Thoracic aorta (tissue), 2 donors: ENCODE measurements around the gene NRP1. TPM values are rescaled to one million over a fixed set of nuclear protein-coding genes. Genes with fewer than 3 reads are reported as not detected.
A peak's percentile ranks its signal among the peaks of the same experiment; 100 is the strongest.

Experiments used
- ATAC-seq: fragments of 150-250 bp; one replicate; pipeline ENCODE4 v1.8.0; 2017; ENCODE audit warnings: low read depth; ENCODE audit not compliant: insufficient number of reproducible peaks, low FRiP score
- DNase-seq: peaks from one replicate; pipeline ENCODE4 v3.0.0-alpha.2; 2020; ENCODE audit warnings: low spot score
- H3K27ac ChIP-seq, 2 donors: fragments of 200-600 bp; sonication (generic); 1 replicate in 1 of 2; 2 replicates in 1 of 2; pipeline ENCODE4 v1.5.1; 2016; ENCODE audit warnings: mild to moderate bottlenecking in 2 of 2, moderate library complexity in 2 of 2
- H3K27me3 ChIP-seq: fragments of 200-600 bp; sonication (generic); replicated peaks from 2 replicates; pipeline ENCODE4 v1.6.0; 2016; ENCODE audit warnings: mild to moderate bottlenecking; ENCODE audit not compliant: insufficient read depth
- H3K36me3 ChIP-seq: fragments of 200-600 bp; sonication (generic); one replicate; pipeline ENCODE4 v1.5.1; 2016
- H3K4me1 ChIP-seq, 2 donors: fragments of 200-600 bp; sonication (generic); 1 replicate in 1 of 2; 2 replicates in 1 of 2; pipeline versions ENCODE4 v1.5.1 to v1.6.0; 2016; ENCODE audit warnings: low read depth in 2 of 2, mild to moderate bottlenecking in 1 of 2; ENCODE audit not compliant: control insufficient read depth in 1 of 2
- H3K4me3 ChIP-seq: fragments of 200-600 bp; sonication (generic); 2 replicates; pipeline ENCODE4 v1.5.1; 2016; ENCODE audit warnings: mild to moderate bottlenecking
- H3K9me3 ChIP-seq: fragments of 200-600 bp; sonication (generic); 2 replicates; pipeline ENCODE4 v1.5.1; 2016
- total RNA-seq, 2 donors: library from RNA; depleted of rRNA; stranded (reverse); fragments of >200 nt; gene quantifications; one replicate each; pipeline versions ENCODE4 v1.1.0 to v1.2.3, GENCODE V29; 2016
- TF ChIP-seq, protein P1 (sequence below): fragments of 200-600 bp; sonication (generic); IDR thresholded peaks from one replicate; pipeline ENCODE4 v1.5.1; 2019; ENCODE audit warnings: antibody characterized with exemption

The NRP1 gene
- total RNA-seq, 2 donors from 2014 or later: 66.9 to 117 TPM

DNA sequence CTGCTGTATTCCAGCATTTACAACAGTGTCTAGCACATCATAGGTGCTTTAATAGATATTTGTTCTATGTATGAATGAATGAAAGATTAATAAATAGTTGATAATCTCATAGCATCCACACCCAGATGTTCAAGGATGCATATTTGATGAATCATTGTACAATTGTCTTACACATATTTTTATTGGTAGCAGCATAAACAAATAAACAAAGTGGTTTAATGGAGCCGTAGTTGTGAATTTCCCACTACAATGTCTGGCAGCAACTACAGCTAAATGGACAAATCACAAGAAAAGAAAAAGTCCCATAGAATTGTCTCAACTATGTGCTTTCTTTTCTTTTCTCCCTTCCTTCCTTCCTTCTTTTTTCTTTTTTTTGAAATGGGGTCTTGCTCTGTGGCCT, 150.8 kb downstream of the NRP1 start:
- Histone ChIP-seq H3K4me3 (no peak overlapping the region), H3K36me3 (peaks cover 3% of the 10 kb centered on the region), H3K27me3 (no peaks in the 10 kb centered on the region), H3K27ac (no peak overlapping the region), H3K4me1 (peaks cover 3 to 17% of the 10 kb centered on the region in 2 donors), H3K9me3 (no peaks in the 10 kb centered on the region)
- TF ChIP-seq, protein P1, sequence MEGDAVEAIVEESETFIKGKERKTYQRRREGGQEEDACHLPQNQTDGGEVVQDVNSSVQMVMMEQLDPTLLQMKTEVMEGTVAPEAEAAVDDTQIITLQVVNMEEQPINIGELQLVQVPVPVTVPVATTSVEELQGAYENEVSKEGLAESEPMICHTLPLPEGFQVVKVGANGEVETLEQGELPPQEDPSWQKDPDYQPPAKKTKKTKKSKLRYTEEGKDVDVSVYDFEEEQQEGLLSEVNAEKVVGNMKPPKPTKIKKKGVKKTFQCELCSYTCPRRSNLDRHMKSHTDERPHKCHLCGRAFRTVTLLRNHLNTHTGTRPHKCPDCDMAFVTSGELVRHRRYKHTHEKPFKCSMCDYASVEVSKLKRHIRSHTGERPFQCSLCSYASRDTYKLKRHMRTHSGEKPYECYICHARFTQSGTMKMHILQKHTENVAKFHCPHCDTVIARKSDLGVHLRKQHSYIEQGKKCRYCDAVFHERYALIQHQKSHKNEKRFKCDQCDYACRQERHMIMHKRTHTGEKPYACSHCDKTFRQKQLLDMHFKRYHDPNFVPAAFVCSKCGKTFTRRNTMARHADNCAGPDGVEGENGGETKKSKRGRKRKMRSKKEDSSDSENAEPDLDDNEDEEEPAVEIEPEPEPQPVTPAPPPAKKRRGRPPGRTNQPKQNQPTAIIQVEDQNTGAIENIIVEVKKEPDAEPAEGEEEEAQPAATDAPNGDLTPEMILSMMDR: no peak
- no peak for ATAC-seq
- no peak for DNase-seq

DNA sequence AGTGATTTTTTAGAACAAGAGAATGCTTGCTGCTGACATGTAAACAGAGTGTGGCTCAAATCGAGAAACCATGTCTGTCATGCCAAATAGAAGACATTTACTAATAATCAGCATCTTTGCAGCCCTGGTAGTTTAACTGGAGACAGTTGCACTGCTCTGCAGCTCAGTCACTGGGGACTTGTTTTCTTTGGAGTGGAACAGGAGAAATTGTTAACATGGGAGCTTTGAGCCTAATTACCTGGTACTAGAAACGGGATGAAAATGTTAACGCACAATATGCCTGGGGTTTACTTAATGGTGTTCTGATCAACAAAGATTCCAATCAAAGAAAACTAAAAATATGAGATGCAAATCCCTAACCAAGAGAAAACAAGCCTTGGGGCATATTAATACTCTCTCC, 153.5 kb downstream of the NRP1 start:
- H3K4me3 ChIP-seq: no peak overlapping the region
- DNase-seq: no peak
- no peak overlapping the region for H3K27ac ChIP-seq
- peaks cover 12 to 26% of the 10 kb centered on the region in 2 donors for H3K4me1 ChIP-seq
- no peak for ATAC-seq
- no peaks in the 10 kb centered on the region for H3K27me3 ChIP-seq
- H3K36me3 ChIP-seq: no peaks in the 10 kb centered on the region
- H3K9me3 ChIP-seq: no peaks in the 10 kb centered on the region
- TF ChIP-seq, protein P1: no peak

DNA sequence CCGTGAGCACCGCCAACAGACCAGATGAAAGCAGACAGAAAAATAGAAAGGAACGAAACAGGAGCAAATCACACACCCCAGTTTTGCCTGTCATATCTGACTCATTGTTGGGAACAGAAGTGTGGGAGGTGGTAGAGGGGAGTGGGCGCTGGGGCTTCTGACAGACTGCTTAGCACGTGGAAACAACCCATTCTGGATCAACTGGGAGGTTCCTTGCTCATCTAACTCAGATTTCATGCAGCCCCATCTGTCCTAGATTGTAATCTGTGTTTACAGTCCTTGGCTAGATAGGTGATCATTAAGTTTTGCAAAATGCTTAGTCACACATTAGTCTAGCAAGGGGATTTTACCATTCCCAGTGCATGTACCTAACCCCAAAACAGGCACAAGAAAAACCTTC, 154.1 kb downstream of the NRP1 start:
- peaks cover 12 to 26% of the 10 kb centered on the region in 2 donors for H3K4me1 ChIP-seq
- no peak overlapping the region for H3K4me3 ChIP-seq
- DNase-seq (no peak), ATAC-seq (no peak)
- H3K27me3 ChIP-seq: no peaks in the 10 kb centered on the region
- H3K27ac ChIP-seq: no peak overlapping the region
- TF ChIP-seq, protein P1: no peak
- no peaks in the 10 kb centered on the region for H3K36me3 ChIP-seq
- no peaks in the 10 kb centered on the region for H3K9me3 ChIP-seq

DNA sequence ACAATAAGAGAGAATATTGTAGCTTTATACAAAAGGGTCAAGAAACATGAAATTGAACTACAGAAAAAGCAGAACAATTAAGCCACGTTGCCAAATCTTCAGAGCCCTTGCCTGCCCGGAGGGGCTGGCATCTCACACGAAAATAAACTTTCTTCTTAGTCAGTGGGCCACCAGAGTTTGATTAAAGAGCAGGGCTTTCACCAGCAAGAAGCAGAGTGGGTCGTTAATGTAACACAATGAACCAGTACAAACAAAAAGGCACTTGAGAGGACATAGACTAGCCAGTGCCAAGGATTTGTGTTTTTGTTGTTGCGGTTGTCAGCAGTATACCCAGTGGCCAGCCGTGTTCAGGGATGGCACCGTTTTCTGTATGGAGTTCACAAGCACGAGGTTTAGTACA, 155.4 kb downstream of the NRP1 start:
- peak overlapping the region; percentile 46 to 61 for H3K27ac ChIP-seq
- no peaks in the 10 kb centered on the region for H3K27me3 ChIP-seq
- no peaks in the 10 kb centered on the region for H3K9me3 ChIP-seq
- DNase-seq (no peak), ATAC-seq (no peak)
- H3K36me3 ChIP-seq: no peaks in the 10 kb centered on the region
- peaks cover 12 to 26% of the 10 kb centered on the region in 2 donors for H3K4me1 ChIP-seq
- TF ChIP-seq, protein P1: no peak
- H3K4me3 ChIP-seq: peak overlapping the region; percentile 21

DNA sequence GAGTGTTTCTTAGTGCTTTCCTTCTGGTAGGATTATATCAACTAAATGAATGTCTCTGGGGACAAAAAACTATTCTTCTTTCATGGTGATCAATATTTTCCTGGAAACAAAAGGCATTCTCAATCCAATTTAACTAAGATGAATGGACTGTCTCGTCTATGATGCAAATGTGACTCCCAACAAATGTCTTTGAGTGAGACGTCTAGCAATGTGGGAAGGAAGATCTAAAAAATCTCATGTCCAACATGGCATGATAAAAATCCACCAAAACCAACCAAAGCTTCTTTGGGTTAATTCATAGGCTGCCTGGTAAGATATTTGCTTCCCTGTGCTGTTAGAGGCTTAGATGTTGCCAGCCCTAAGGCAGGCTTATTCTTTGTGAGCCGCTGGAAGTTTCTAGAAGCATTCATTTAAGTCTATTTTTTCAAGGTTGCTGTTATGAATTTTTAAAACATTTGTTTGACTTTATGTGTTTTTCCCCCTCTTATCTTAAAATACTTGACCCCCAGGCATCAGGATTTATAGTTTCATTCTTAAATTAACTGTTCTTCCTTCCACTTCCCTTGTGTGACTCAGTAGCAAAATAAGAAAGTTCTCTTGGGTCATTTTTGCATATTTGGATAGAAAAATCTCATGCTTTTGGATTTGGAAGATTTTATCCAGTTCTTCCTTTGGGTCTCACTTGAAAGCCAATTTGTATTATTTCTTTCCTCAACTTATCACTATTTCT, 156.3 kb downstream of the NRP1 start:
- ATAC-seq: no peak
- H3K27ac ChIP-seq: peak overlapping the region; percentile 46 to 61

More for the DNA sequence above, 156.3 kb downstream of the NRP1 start:
- Histone ChIP-seq H3K4me1 (peaks cover 12 to 26% of the 10 kb centered on the region in 2 donors), H3K36me3 (no peaks in the 10 kb centered on the region), H3K27me3 (no peaks in the 10 kb centered on the region), H3K4me3 (peak overlapping the region; percentile 21), H3K9me3 (no peaks in the 10 kb centered on the region)
- DNase-seq: no peak
- TF ChIP-seq, protein P1: no peak
